ENCODE data around the gene KLHL26. TPM values are rescaled to one million over a fixed set of nuclear protein-coding genes. Genes with fewer than 3 reads are reported as not detected.

KLHL26 gene
- total RNA-seq, 1 experiment from 2014 or later = 10.7 TPM

DNA sequence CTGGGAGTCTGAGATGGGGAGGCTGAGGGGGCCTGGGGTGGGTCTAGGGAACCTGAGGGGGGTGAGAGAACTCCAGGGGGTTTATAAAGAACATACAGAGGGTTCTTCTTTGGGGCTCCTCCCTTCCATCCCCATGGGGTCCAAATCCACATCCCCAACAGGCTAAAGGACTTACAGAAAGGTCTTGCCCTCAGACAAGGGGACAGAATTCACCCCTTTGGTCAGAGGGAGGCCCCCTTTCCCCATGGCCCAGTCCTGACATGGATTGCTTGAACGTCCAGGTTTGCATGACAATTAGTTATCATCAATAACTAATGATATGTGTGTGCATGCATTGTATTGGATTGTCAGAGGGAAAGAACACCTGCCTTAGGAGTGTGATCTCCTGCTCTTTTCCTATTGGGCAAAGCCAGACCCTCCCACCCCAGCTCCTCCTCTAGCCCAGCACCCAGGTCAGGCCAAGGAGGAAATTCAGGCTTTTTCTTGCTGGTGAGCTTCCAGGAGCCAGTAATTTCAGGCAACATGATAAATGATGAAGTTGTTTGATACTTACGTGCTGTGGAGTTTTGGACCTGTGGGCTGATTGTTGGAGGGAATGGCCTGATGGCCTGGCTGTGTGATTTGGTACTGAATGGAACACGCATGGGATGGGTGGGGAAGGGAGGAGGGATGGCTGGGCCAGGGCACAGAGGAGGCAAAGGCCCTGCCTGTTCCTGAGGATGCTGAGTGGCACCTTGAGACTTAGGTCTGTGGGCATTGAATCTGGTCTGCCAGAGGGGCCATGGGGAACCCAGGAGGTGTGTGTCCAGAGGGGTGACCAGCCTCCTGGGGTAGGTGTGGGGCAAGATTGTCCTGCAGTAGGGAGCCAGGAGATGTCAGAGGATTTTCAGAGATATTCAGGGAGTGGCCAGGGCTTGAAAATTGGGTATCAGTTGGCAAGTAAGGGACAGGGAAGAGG, 1.1 kb downstream of the KLHL26 start:
- peak overlapping the region in 1 of 3 experiments; percentile 94; a peak in 2 of 7 replicates for H3K27ac Mint-ChIP-seq
- Histone ChIP-seq H3T11ph (ENCODE audit: low read length) (no peak overlapping the region), H3K79me1 (ENCODE audit: insufficient read depth, low read depth, low read length, poor library complexity, severe bottlenecking) (peaks cover 3% of the 10 kb centered on the region), H3K79me2 (ENCODE audit: insufficient read depth, low read length) (no peaks in the 10 kb centered on the region; the same call in 1 of the 2 replicates), H3K4me1 (ENCODE audit: insufficient read depth, low read length) (peaks cover 3% of the 10 kb centered on the region; the same call in 1 of the 2 replicates), H4K8ac (replicated peaks; ENCODE audit: insufficient read length, low read depth, low read length) (no peak overlapping the region), H3K27me3 (ENCODE audit: insufficient read depth, low read length) (no peaks in the 10 kb centered on the region), H3K23me2 (ENCODE audit: insufficient read length, low read depth, low read length, poor library complexity, severe bottlenecking) (peaks cover 9% of the 10 kb centered on the region), H2AFZ (ENCODE audit: low read length) (no peak overlapping the region), H2AK5ac (ENCODE audit: insufficient read length, low read length) (no peak overlapping the region), H2BK120ac (ENCODE audit: low read depth, low read length, poor library complexity, severe bottlenecking) (no peak overlapping the region), H4K20me1 (ENCODE audit: control insufficient read depth, insufficient read depth, insufficient read length) (no peaks in the 10 kb centered on the region), H2BK15ac (ENCODE audit: low read depth, low read length) (no peak overlapping the region), H3K9me3 (ENCODE audit: control insufficient read depth, low read depth, low read length) (no peaks in the 10 kb centered on the region), H3K27ac (ENCODE audit: insufficient read length, low read depth, low read length) (no peak overlapping the region), H3K56ac (ENCODE audit: insufficient read length, low read depth, low read length) (no peak overlapping the region), H3K4me2 (ENCODE audit: insufficient read depth, insufficient read length, low read length) (peak overlapping the region; percentile 85), H3K4ac (ENCODE audit: low read depth, low read length) (no peak overlapping the region), H4K5ac (ENCODE audit: insufficient read length, low read depth, low read length) (no peak overlapping the region), H2BK20ac (ENCODE audit: low read depth, low read length, poor library complexity, severe bottlenecking) (no peak overlapping the region), H4K91ac (ENCODE audit: insufficient read length, low read depth, low read length) (no peak overlapping the region), H2BK12ac (ENCODE audit: insufficient read length, low read depth, low read length) (no peak overlapping the region), H2BK5ac (ENCODE audit: insufficient read length, low read length) (no peak overlapping the region), H3K23ac (ENCODE audit: insufficient read length, low read depth, low read length) (no peak overlapping the region), H3K9ac (ENCODE audit: extremely low read depth, insufficient read length, low read length) (no peak overlapping the region), H3K14ac (ENCODE audit: insufficient read depth, low read length) (no peak overlapping the region), H3K18ac (ENCODE audit: insufficient read length, low read depth, low read length) (no peak overlapping the region)
- TF ChIP-seq, protein P1, sequence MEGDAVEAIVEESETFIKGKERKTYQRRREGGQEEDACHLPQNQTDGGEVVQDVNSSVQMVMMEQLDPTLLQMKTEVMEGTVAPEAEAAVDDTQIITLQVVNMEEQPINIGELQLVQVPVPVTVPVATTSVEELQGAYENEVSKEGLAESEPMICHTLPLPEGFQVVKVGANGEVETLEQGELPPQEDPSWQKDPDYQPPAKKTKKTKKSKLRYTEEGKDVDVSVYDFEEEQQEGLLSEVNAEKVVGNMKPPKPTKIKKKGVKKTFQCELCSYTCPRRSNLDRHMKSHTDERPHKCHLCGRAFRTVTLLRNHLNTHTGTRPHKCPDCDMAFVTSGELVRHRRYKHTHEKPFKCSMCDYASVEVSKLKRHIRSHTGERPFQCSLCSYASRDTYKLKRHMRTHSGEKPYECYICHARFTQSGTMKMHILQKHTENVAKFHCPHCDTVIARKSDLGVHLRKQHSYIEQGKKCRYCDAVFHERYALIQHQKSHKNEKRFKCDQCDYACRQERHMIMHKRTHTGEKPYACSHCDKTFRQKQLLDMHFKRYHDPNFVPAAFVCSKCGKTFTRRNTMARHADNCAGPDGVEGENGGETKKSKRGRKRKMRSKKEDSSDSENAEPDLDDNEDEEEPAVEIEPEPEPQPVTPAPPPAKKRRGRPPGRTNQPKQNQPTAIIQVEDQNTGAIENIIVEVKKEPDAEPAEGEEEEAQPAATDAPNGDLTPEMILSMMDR (conservative IDR thresholded peaks at IDR 0.05) = no peak
- peaks cover 9 to 18% of the 10 kb centered on the region in 2 experiments for H3K4me1 Mint-ChIP-seq
- no CpG with 5 or more reads among the region's 3 CpGs for WGBS (ENCODE audit: extremely low coverage, insufficient read length, low lambda C conversion rate)
- peak overlapping the region; percentile 78 to 86 for H3K4me3 Mint-ChIP-seq
- peaks cover 0 to 3% (median 0%) of the 10 kb centered on the region in 3 experiments; a peak in 1 of 7 replicates for H3K36me3 Mint-ChIP-seq (ENCODE audit: insufficient read depth in 1 of 3, low read depth in 3 of 3)
- DNase-seq = no peak
- no peaks in the 10 kb centered on the region for H3K9me3 Mint-ChIP-seq
- peaks cover 28% of the 10 kb centered on the region for H3K27me3 Mint-ChIP-seq (ENCODE audit: low read depth)

All from H9 (cell line).